Kidney (tissue), 14 donors: ENCODE measurements around the gene PTCD1. TPM values are rescaled to one million over a fixed set of nuclear protein-coding genes. Genes with fewer than 3 reads are reported as not detected.

Experiments
- DNase-seq, 5 donors: peaks; one replicate each; pipeline ENCODE4 v3.0.0-alpha.2; 2013 to 2020
- FAIRE-seq: peaks from 2 replicates; lab custom pipeline; 2012; peaks lifted over from hg19 to GRCh38; lab: Jason Lieb, UNC
- H3K27ac ChIP-seq, 2 donors: one replicate each; pipeline ENCODE4 v1.7.0; 2013; ENCODE audit warnings: low read depth in 2 of 2, low read length in 2 of 2, inconsistent platforms in 1 of 2
- H3K27me3 ChIP-seq: one replicate; pipeline ENCODE4 v1.7.1; 2013; ENCODE audit warnings: low read length, inconsistent platforms; ENCODE audit not compliant: control insufficient read depth, insufficient read depth
- H3K36me3 ChIP-seq, 3 donors: one replicate each; pipeline versions ENCODE4 v1.7.0 to v1.7.1; 2013; ENCODE audit warnings: low read length in 3 of 3, control low read depth in 1 of 3, inconsistent platforms in 1 of 3; ENCODE audit not compliant: insufficient read depth in 3 of 3, control insufficient read depth in 2 of 3
- H3K4me1 ChIP-seq, 3 donors: one replicate each; pipeline versions ENCODE4 v1.7.0 to v1.7.1; 2013; ENCODE audit warnings: low read length in 3 of 3, inconsistent platforms in 1 of 3, low read depth in 1 of 3; ENCODE audit not compliant: control insufficient read depth in 2 of 3, insufficient read depth in 2 of 3
- H3K4me3 ChIP-seq, 3 donors: one replicate each; pipeline versions ENCODE4 v1.7.0 to v1.8.1; 2013; ENCODE audit warnings: low read length in 3 of 3, control low read depth in 1 of 3, inconsistent platforms in 1 of 3
- H3K9ac ChIP-seq, 3 donors: one replicate each; pipeline versions ENCODE4 v1.7.0 to v1.7.1; 2013; ENCODE audit warnings: low read length in 3 of 3, control low read depth in 1 of 3, inconsistent platforms in 1 of 3
- H3K9me3 ChIP-seq, 3 donors: one replicate each; pipeline versions ENCODE4 v1.7.0 to v1.7.1; 2013; ENCODE audit warnings: low read length in 3 of 3, control low read depth in 1 of 3, inconsistent platforms in 1 of 3; ENCODE audit not compliant: control insufficient read depth in 2 of 3, insufficient read depth in 1 of 3
- intact Hi-C: fragments of 100-400 bp; cut with DNase I; formaldehyde crosslinking; loops from one replicate; pipeline ENCODE4 v1.11.1; 2022
- polyA plus RNA-seq: library from polyadenylated mRNA; stranded (reverse); fragments of 350-450 nt; fragmentation: Illumina TruSeq; extraction: RNeasy Lipid Tissue Mini Kit (QIAGEN cat#74804); gene quantifications from one replicate; pipeline ENCODE4 v1.2.3, GENCODE V29; 2014; ENCODE audit warnings: low read depth, low replicate concordance; ENCODE audit not compliant: insufficient read depth
- total RNA-seq: library from RNA; stranded (reverse); fragmentation: NEBNext Ultra II Directional; extraction: Animal tissue kit (Norgen Biotek cat#: 25700); gene quantifications from one replicate; pipeline ENCODE4 v1.2.1, GENCODE V29; 2021
- TF ChIP-seq, protein P1 (sequence below): IDR thresholded peaks from 3 replicates; pipeline ENCODE4 v1.5.1; 2012; ENCODE audit warnings: mild to moderate bottlenecking, moderate library complexity, borderline replicate concordance; ENCODE audit not compliant: insufficient read depth; ENCODE audit errors: extremely low read depth
- donor health status: control.
- donor health status: control.
- donor health status: control.
- donor health status: control.
- donor health status: control.
- donor health status: DM: yes; HTN: yes; CAD: no.
- donor health status: Normal renal cell carcinoma (clear cell type).

The PTCD1 gene
- total and polyA plus RNA-seq, 2 donors from 2014 or later: 2.9 to 5.4 TPM

DNA sequence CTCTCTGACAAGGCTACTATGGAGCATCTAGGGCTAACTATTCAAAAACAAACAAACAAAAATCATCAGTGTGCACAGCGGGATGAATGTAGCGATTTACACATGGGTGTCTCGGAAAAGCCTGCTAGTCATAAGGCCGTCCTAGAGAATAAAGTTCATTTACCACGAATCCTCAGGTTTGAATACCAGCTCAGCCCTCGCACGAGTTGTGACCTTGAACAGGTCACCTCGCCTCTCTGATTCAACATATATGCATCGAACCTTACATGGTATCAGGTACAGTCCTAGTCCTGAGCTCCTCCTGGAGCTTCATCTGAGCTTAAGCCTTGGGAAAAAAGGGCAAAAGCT lies 26.8 kb upstream of the PTCD1 start:
- peak overlapping the region; percentile 92 to 100 (median 94) for H3K4me3 ChIP-seq
- peak overlapping the region; percentile 61 to 98 (median 64) for H3K9ac ChIP-seq
- DNase-seq: no peak
- TF ChIP-seq, protein P1, sequence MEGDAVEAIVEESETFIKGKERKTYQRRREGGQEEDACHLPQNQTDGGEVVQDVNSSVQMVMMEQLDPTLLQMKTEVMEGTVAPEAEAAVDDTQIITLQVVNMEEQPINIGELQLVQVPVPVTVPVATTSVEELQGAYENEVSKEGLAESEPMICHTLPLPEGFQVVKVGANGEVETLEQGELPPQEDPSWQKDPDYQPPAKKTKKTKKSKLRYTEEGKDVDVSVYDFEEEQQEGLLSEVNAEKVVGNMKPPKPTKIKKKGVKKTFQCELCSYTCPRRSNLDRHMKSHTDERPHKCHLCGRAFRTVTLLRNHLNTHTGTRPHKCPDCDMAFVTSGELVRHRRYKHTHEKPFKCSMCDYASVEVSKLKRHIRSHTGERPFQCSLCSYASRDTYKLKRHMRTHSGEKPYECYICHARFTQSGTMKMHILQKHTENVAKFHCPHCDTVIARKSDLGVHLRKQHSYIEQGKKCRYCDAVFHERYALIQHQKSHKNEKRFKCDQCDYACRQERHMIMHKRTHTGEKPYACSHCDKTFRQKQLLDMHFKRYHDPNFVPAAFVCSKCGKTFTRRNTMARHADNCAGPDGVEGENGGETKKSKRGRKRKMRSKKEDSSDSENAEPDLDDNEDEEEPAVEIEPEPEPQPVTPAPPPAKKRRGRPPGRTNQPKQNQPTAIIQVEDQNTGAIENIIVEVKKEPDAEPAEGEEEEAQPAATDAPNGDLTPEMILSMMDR: no peak
- peaks cover 0 to 8% (median 2%) of the 10 kb centered on the region in 3 donors for H3K36me3 ChIP-seq
- peak overlapping the region; percentile 51 to 89 for H3K27ac ChIP-seq
- H3K27me3 ChIP-seq: no peaks in the 10 kb centered on the region
- intact Hi-C loops: no loop called here
- FAIRE-seq: no peak
- no peaks in the 10 kb centered on the region for H3K9me3 ChIP-seq
- H3K4me1 ChIP-seq: peaks cover 0 to 5% (median 4%) of the 10 kb centered on the region in 3 donors

DNA sequence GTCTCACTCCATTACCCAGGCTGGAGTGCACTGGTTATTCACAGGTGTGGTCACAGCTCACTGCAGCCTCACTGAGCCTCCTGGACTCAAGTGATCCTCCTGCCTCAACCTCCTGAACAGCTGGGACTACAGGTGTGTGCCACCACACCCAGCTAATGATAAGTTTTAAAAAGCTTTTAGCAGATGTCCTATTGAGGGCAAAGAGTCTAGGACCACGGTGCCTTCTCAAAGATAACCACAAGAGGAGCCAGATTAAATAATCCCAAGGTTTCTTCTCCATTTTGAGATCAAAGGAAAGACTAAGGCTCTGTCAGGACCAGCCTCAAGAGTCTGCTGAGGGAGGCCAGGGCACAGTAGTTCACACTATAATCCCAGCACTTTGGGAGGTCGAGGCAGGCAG lies 22.6 kb upstream of the PTCD1 start:
- intact Hi-C loops: no loop called here
- Histone ChIP-seq H3K36me3 (peaks cover 0 to 25% (median 22%) of the 10 kb centered on the region in 3 donors), H3K27me3 (no peaks in the 10 kb centered on the region), H3K27ac (no peak overlapping the region), H3K9ac (no peak overlapping the region), H3K4me1 (peaks cover 0 to 5% (median 4%) of the 10 kb centered on the region in 3 donors), H3K4me3 (no peak overlapping the region), H3K9me3 (no peaks in the 10 kb centered on the region)
- TF ChIP-seq, protein P1: no peak
- FAIRE-seq (no peak), DNase-seq (no peak)

DNA sequence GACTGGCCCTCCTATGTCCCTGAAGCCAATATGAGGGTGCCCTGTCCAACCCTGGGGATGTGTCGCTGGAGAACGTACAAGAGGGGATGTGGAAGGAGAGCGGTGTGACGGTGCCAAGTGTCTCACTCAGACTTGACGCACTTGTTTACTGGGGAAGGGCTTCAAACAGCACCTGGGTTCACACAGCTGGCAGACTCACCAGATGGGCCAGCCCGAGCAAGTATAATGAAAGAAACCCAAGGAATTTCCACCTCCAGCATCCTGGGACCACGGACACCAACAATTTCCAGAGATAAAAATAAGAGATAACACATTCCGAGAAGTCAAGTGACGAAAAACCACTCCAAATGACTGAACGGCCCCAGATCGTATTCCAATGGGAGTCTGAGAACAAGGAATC lies 22.1 kb upstream of the PTCD1 start:
- peaks cover 0 to 25% (median 22%) of the 10 kb centered on the region in 3 donors for H3K36me3 ChIP-seq
- no peak overlapping the region for H3K9ac ChIP-seq
- peaks cover 0 to 5% (median 4%) of the 10 kb centered on the region in 3 donors for H3K4me1 ChIP-seq
- FAIRE-seq (no peak), DNase-seq (no peak)
- H3K4me3 ChIP-seq: no peak overlapping the region
- H3K27me3 ChIP-seq: no peaks in the 10 kb centered on the region
- H3K9me3 ChIP-seq: no peaks in the 10 kb centered on the region
- intact Hi-C loops: no loop called here
- TF ChIP-seq, protein P1: no peak
- no peak overlapping the region for H3K27ac ChIP-seq

DNA sequence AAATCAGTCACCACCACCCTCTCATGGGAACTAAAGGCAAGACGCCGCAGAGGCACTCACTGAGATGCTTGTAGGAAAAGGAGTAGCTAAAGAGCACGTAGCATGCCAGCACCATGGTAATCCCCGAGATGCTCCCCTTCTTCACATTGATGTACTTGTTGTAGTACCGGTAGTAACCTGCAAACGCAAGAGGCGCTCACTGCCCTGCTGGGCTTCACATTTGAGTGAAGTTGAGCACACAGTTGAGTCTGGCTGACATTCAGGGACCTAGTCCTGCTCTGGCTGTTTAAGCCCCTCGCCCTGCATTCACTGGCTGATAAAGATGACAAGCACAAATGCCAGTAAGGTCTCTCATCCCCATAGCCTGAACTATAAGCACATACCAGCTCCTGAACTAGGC lies 20.5 kb upstream of the PTCD1 start:
- peaks cover 0 to 2% (median 0%) of the 10 kb centered on the region in 3 donors for H3K4me1 ChIP-seq
- no peak for FAIRE-seq
- intact Hi-C loops: no loop called here
- H3K9ac ChIP-seq: no peak overlapping the region
- H3K27ac ChIP-seq: no peak overlapping the region
- no peaks in the 10 kb centered on the region for H3K27me3 ChIP-seq
- DNase-seq: peak in 1 of 5 donors; percentile 2
- TF ChIP-seq, protein P1: no peak
- H3K36me3 ChIP-seq: peaks cover 0 to 29% (median 22%) of the 10 kb centered on the region in 3 donors
- no peaks in the 10 kb centered on the region for H3K9me3 ChIP-seq
- no peak overlapping the region for H3K4me3 ChIP-seq
